ENCODE results near the gene SNAI1. TPM values are rescaled to one million over a fixed set of nuclear protein-coding genes. Genes with fewer than 3 reads are reported as not detected.

The SNAI1 gene
- total and polyA plus RNA-seq, 2 of the 4 experiments (the other 2 are of a cell fraction) = 0.54 to 13.7 TPM

DNA sequence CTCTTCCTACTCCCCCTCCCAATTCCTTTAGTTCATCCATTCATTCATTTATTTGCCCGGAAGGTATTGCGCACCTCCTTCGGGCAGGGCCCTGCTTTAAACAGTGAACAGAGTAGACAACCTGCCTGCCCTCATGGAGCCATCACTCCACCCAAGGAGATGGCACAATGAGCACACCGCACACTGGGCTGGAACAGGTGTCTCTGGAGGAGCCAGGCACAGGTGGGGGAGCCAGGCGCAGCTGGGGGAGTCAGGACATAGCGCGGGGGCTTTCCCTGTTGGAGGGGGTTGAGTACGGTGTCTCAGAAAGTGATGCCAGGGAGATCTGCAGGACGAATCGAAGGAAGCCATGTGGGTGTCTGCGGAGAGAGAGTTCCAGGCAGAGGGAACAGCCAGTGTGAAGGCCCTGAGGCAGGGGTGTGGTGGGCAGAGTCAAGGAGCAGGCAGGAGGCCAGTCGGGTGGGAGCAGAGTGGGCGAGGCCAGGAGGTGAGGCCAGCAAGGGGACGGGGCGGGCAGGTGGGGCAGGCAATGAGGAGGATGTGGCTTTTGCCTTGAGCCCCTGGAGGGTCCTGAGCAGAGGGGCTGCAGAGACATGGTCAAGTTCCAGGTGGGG, 46.4 kb downstream of the SNAI1 start:
- POLR2A ChIA-PET (ENCODE audit: unreplicated experiment) = no interaction called here
- peaks cover 23% of the 10 kb centered on the region for H3K4me1 ChIP-seq (ENCODE audit: control insufficient read depth, insufficient read depth, low read length)
- peak overlapping the region; percentile 55; a peak in 2 of 4 replicates for H4K8ac ChIP-seq (ENCODE audit: low read depth in 2 of 2, low read length in 2 of 2)
- no peaks in the 10 kb centered on the region for H3K27me3 ChIP-seq (ENCODE audit: control insufficient read depth, insufficient read depth, low read length)
- dilution Hi-C loops (cut with HindIII; ENCODE audit: low sequenced_read_pairs, unreplicated experiment) = no loop called here
- CTCF ChIA-PET = no interaction called here
- peak overlapping the region; percentile 68 for H2AFZ ChIP-seq (replicated peaks; ENCODE audit: low read length, poor library complexity)
- H4K5ac ChIP-seq (ENCODE audit: low read depth, low read length) = peak overlapping the region; percentile 28
- H3K18ac ChIP-seq (ENCODE audit: low read depth, low read length) = peak overlapping the region; percentile 8
- peaks cover 26% of the 10 kb centered on the region for H3K9me1 ChIP-seq (ENCODE audit: insufficient read depth, low read length)
- peak overlapping the region; percentile 72 for H2BK5ac ChIP-seq (ENCODE audit: low read depth, low read length, poor library complexity, severe bottlenecking)
- no peaks in the 10 kb centered on the region for H3K36me3 ChIP-seq (ENCODE audit: control insufficient read depth, insufficient read depth, low read length)
- H3K4ac ChIP-seq (ENCODE audit: low read depth, low read length) = peak overlapping the region; percentile 87
- TF ChIP-seq POLR2A (IDR thresholded peaks at IDR 0.05; ENCODE audit: low read depth, low read length) (no peak), SMC3 (IDR thresholded peaks at IDR 0.05; ENCODE audit: low read depth, low read length) (no peak), BHLHE40 (IDR thresholded peaks at IDR 0.05; ENCODE audit: low read depth, low read length) (no peak), RAD21 (IDR thresholded peaks at IDR 0.05; ENCODE audit: low read length) (no peak), MAZ (IDR thresholded peaks at IDR 0.05; ENCODE audit: borderline replicate concordance, low read depth, low read length) (no peak)
- H3K79me1 ChIP-seq (ENCODE audit: low read depth in 1 of 2, low read length in 2 of 2) = no peaks in the 10 kb centered on the region; a peak in 1 of 4 replicates
- no peak overlapping the region for H3K56ac ChIP-seq (ENCODE audit: extremely low read depth, insufficient read depth, low read length)
- peak overlapping the region; percentile 21; the same call in 2 of the 3 replicates for H2BK15ac ChIP-seq (ENCODE audit: low read depth, low read length)
- H4K91ac ChIP-seq (ENCODE audit: insufficient read depth, low read depth, low read length) = peak overlapping the region; percentile 93
- no peaks in the 10 kb centered on the region for H4K20me1 ChIP-seq (ENCODE audit: insufficient read depth, low read length)
- intact Hi-C loops (cut with micrococcal nuclease) = no loop called here
- H2BK20ac ChIP-seq (ENCODE audit: low read depth, low read length) = peak overlapping the region; percentile 70
- H3K9ac ChIP-seq (ENCODE audit: low read depth, low read length) = no peak overlapping the region
- no peak for DNase-seq
- H3K27ac ChIP-seq (ENCODE audit: insufficient read depth, low read length) = peak overlapping the region; percentile 51
- H3K14ac ChIP-seq (replicated peaks; ENCODE audit: low read depth, low read length) = peak overlapping the region; percentile 15; the same call in 1 of the 2 replicates
- H2AK9ac ChIP-seq (replicated peaks; ENCODE audit: low read depth, low read length, poor library complexity) = peak overlapping the region; percentile 29
- H3K4me3 ChIP-seq (ENCODE audit: insufficient read depth, low read depth, low read length) = no peak overlapping the region
- in situ Hi-C loops (cut with MboI; ENCODE audit: low sequenced_read_pairs) = no loop called here
- no TSS peak for BruUV-seq (replicated peaks)
- no peak for ATAC-seq (ENCODE audit: low read depth)
- no peaks in the 10 kb centered on the region for H3K9me3 ChIP-seq (ENCODE audit: control insufficient read depth, insufficient read depth, low read length)
- 88% methylated on average over 9 of the region's 15 CpGs; no CpG with 5 or more reads in 1 of the 2 experiments for WGBS, 2 experiments (ENCODE audit: extremely low coverage in 2 of 2, insufficient read length in 1 of 2)
- H3K23ac ChIP-seq (ENCODE audit: low read depth, low read length) = 0 out of 2 replicates have a peak overlapping the region, but pooled peaks have one; percentile 6
- H2BK120ac ChIP-seq (ENCODE audit: low read depth, low read length) = peak overlapping the region; percentile 95
- no peak overlapping the region for H3K4me2 ChIP-seq (ENCODE audit: low read depth, low read length)
- H2AK5ac ChIP-seq (ENCODE audit: low read depth, low read length) = peak overlapping the region; percentile 68

Data from IMR-90 (cell line).